ENCODE results near the gene CARD11. TPM values are rescaled to one million over a fixed set of nuclear protein-coding genes. Genes with fewer than 3 reads are reported as not detected.

CARD11 gene
- polyA plus RNA-seq, 1 experiment = not detected

DNA sequence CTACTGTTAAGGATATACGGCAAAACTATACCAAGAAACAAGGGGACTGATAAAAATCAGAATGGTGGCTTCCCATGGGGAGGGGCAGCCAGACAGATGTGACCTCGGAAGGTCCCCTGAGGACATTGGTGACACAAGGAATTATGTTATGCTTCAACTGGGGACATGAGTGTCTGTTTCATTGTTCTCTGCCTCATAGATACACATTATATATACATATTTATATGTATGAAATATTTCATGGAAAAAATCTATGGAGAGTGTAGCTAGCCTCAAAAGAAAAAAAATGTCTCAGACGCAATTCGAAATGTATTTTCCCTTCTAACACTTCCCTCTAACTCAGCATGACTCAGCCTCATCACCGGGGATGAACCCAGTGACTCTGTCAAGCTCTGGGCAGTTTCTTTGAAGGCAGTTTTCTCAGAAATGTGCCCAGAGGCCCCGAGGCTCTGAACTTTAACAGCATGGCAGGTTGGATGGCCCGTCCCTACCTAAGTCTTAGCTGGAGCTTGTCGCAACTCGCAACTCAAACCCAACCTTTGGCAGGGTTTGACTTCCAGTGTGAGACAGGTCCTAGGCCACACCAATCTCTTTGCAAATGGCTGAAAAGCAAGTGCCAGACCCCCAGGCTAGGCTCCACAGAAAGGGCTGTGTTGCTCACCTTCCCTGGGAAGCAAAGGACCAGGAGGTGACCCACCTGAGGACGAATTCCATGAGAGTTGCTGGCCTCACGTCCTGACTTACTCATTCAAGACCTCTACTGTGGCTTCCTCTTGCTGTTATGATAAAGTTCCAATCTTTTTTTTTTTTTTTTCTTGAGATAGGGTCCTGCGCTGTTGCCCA, 86.9 kb downstream of the CARD11 start:
- DNase-seq (ENCODE audit: low read depth) = no peak
- TF ChIP-seq, protein P1, sequence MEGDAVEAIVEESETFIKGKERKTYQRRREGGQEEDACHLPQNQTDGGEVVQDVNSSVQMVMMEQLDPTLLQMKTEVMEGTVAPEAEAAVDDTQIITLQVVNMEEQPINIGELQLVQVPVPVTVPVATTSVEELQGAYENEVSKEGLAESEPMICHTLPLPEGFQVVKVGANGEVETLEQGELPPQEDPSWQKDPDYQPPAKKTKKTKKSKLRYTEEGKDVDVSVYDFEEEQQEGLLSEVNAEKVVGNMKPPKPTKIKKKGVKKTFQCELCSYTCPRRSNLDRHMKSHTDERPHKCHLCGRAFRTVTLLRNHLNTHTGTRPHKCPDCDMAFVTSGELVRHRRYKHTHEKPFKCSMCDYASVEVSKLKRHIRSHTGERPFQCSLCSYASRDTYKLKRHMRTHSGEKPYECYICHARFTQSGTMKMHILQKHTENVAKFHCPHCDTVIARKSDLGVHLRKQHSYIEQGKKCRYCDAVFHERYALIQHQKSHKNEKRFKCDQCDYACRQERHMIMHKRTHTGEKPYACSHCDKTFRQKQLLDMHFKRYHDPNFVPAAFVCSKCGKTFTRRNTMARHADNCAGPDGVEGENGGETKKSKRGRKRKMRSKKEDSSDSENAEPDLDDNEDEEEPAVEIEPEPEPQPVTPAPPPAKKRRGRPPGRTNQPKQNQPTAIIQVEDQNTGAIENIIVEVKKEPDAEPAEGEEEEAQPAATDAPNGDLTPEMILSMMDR (IDR thresholded peaks at IDR 0.05; ENCODE audit: insufficient read depth, low read depth, low read length) = no peak
- Histone ChIP-seq H3K4me3 (ENCODE audit: low read depth, low read length) (no peak overlapping the region), H3K27me3 (ENCODE audit: control insufficient read depth, insufficient read depth, low read length) (no peaks in the 10 kb centered on the region), H3K36me3 (ENCODE audit: control insufficient read depth, insufficient read depth, low read length) (no peaks in the 10 kb centered on the region)
- POLR2A ChIA-PET = no interaction called here
- CTCF ChIA-PET = interaction anchor here (0.5 kb wide), 1 partner anchor 903 kb away, joined by 3 read pairs; no protein-coding TSS in a partner anchor

DNA sequence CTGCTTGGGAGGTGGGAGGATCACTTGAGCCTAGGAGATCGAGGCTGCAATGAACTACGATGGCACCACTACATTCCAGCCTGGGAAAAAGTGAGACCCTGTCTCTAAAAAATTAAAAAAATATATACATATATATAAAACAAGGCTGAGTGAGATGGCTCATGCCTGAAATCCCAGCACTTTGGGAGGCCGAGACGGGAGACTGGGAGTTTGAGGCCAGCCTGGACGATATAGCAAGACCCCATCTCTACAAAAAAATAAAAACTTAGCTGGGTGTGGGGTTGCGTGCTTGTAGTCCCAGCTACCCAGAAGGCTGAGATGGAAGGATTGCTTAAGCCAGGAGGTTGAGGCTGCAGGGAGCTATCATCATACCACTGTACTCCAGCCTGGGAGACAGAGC, 87.6 kb downstream of the CARD11 start:
- TF ChIP-seq, protein P1 (IDR thresholded peaks at IDR 0.05; ENCODE audit: insufficient read depth, low read depth, low read length) = no peak
- no peaks in the 10 kb centered on the region for H3K27me3 ChIP-seq (ENCODE audit: control insufficient read depth, insufficient read depth, low read length)
- no peaks in the 10 kb centered on the region for H3K36me3 ChIP-seq (ENCODE audit: control insufficient read depth, insufficient read depth, low read length)
- DNase-seq (ENCODE audit: low read depth) = no peak
- ChIA-PET POLR2A (no interaction called here), CTCF (interaction anchor here (0.5 to 0.6 kb wide), 2 partner anchors 184 to 904 kb away, joined by 3 to 4 read pairs; no protein-coding TSS in a partner anchor)
- H3K4me3 ChIP-seq (ENCODE audit: low read depth, low read length) = no peak overlapping the region

DNA sequence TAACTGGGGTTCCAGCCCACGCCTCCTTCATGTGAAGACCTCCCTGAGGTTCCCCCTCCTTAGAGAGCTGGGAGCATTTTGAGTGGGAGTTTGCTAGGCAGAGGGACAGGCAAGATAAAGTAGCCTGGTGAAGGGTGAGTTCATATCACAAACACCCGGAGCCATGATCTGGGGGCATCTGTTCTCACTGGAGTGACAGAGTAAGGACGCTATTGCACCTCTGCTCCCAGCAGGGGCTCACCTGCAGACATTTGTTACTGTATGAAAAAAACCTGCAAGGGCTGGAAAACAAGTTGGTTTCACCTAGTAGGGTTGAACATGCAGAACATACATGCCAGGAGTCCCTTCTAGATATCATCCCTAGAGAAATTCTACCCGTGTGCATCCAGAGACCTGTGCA, 88.4 kb downstream of the CARD11 start:
- ChIA-PET CTCF (interaction anchor here (0.6 kb wide), 1 partner anchor 185 kb away, joined by 4 read pairs; no protein-coding TSS in a partner anchor), POLR2A (no interaction called here)
- DNase-seq (ENCODE audit: low read depth) = no peak
- no peaks in the 10 kb centered on the region for H3K27me3 ChIP-seq (ENCODE audit: control insufficient read depth, insufficient read depth, low read length)
- TF ChIP-seq, protein P1 (IDR thresholded peaks at IDR 0.05; ENCODE audit: insufficient read depth, low read depth, low read length) = no peak
- H3K36me3 ChIP-seq (ENCODE audit: control insufficient read depth, insufficient read depth, low read length) = no peaks in the 10 kb centered on the region
- H3K4me3 ChIP-seq (ENCODE audit: low read depth, low read length) = no peak overlapping the region

DNA sequence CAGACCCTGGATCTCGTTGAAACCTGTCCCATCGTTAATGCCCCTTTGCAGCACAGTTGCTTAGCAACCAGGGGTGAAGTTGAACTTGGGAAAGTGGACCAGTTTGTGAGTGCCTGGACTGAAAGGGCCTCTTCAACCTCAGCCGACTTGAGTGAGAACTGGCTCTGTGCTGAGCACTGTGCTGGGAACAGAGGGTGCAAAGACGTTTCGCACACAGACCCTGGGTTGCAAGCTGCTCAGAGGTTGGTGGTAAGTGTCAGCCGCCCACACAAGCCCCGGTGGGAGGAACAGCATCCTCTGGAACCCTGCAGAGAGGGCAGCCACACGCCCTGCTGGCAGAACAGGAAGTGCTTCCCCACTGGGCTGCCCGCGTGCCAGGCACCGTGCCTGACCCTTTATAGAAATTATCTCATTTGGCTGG, 89.2 kb downstream of the CARD11 start:
- Histone ChIP-seq H3K27me3 (ENCODE audit: control insufficient read depth, insufficient read depth, low read length) (no peaks in the 10 kb centered on the region), H3K36me3 (ENCODE audit: control insufficient read depth, insufficient read depth, low read length) (no peaks in the 10 kb centered on the region), H3K4me3 (ENCODE audit: low read depth, low read length) (no peak overlapping the region)
- CTCF ChIA-PET = no interaction called here
- no peak for DNase-seq (ENCODE audit: low read depth)
- TF ChIP-seq, protein P1 (IDR thresholded peaks at IDR 0.05; ENCODE audit: insufficient read depth, low read depth, low read length) = no peak
- POLR2A ChIA-PET = no interaction called here

DNA sequence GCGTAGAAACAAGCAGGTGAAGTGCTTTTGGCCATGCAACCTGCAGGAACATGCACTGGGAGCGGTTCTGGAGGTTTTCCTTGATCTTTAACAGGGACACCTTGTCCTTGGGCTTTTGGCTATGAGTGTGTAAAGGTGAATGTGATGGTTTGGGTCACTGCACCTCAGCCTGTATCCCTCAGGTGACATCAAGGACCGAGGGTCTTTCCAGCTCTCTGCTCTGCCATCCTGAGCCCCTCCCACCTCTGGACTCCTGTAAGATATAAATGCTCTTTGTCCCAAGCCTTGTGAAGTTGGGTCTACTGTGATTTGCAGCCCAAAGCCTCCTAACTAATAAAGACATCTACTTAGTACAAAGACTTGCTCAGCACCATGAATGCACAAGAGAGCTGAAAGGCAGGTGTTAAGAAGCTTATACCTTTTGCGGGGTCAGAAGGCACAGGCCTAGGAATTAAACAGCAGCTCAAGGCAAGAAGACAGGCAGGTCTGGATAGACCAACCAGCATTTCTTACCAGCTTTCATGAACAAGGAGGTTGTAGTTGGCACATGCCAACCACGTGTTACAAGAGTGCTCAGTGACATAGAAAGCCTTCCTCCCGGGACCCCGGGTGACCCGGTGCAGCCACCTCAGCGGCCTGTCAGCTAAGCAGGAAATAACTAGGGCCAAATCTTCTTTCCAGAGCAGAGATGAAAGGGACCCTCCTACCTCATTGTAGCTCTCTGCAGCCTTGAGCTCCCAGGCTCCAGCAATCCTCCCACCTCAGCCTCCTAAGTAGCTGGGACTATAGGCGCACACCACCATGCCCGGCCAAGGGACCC, 89.9 kb downstream of the CARD11 start:
- Histone ChIP-seq H3K27me3 (ENCODE audit: control insufficient read depth, insufficient read depth, low read length) (no peaks in the 10 kb centered on the region), H3K4me3 (ENCODE audit: low read depth, low read length) (no peak overlapping the region), H3K36me3 (ENCODE audit: control insufficient read depth, insufficient read depth, low read length) (no peaks in the 10 kb centered on the region)
- ChIA-PET CTCF (no interaction called here), POLR2A (no interaction called here)
- DNase-seq (ENCODE audit: low read depth) = no peak
- TF ChIP-seq, protein P1 (IDR thresholded peaks at IDR 0.05; ENCODE audit: insufficient read depth, low read depth, low read length) = no peak

Data from BJ (cell line).